Right renal cortex interstitium (tissue), 3 donors: Measurements from ENCODE around the gene NUDC. TPM values are rescaled to one million over a fixed set of nuclear protein-coding genes. Genes with fewer than 3 reads are reported as not detected.

Source experiments
- DNase-seq, 3 donors: peaks; one replicate each; pipeline ENCODE4 v3.0.0-alpha.2; 2013; ENCODE audit warnings: low read depth in 3 of 3, low spot score in 2 of 3
- polyA plus RNA-seq, 3 donors: library from polyadenylated mRNA; unstranded; fragments of 120-200 nt; gene quantifications; one replicate each; pipeline ENCODE4 v1.2.1, GENCODE V29; 2013; ENCODE audit not compliant: insufficient read length in 3 of 3

The NUDC gene
- polyA plus RNA-seq, 3 donors: 84.6 to 93.0 (median 92.7) TPM

DNA sequence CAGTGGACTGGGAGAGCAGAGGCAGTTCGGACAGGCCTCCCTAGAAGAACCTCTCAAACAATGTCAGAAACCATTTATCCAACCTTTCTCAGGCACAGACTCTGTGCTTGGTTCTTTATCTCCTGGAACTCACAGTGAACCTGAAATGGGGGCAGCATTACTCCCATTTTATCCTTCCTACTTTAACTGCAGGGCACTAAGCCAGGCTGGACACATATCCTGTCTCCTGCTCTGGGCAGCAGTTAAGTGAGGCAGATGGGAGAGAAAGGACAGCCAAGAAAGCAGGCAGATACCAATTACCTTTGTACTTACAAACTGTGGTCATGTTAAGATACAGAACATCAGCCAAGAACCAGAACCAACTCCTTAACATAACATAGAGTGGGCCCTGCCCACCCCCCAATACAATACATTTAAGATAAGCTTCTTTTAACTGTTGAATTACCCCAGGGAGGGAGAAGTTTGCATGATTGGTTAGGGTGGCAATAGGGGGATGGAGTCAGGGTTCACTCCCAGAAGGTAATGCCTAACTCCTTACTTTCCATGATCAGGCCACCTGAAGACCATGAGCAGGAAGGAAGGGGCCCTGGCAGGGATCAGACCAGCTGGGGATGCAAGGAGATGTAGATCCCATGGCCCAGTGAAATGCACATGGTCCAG lies 27.9 kb downstream of the NUDC start:
- DNase-seq: no peak

DNA sequence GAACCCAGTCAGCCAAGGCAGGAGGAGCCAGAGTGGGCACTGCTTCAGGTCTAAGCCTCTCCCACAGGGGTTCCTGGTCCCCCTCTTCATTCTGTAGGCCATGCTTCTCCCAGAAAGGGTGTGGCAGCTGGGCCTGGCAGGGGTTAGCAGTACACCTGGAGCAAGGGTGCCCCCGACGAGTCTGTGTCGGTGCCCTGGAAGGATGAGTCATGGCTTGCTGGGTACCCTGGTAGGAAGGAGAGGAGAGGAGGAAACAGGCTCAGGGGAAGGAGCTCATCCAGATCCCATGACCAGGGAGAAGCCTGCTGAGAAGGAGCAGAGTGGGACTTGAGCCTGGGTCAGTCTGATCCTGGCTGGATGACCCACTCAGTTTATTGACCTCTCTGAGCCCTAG lies 28.4 kb downstream of the NUDC start:
- no peak for DNase-seq

DNA sequence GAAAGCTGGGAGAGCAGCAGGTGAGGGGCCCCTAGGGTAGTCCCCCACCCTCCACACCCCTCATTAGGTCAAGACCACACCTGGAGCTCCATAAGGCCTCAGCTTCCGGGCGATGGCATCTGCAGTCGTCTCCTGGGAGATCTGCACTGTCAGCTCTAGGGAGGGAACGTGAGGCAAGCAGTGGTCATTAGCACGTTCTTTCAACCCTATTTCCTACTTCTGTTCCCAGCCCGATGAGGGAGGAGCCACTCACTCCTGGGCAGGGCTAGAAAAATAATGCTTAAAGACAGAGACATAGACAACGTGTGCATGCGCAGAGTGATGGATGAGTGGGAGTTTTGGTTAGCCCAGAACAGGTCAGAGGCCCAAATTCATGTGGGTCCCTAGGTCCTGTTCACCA lies 29.1 kb downstream of the NUDC start:
- DNase-seq: no peak

DNA sequence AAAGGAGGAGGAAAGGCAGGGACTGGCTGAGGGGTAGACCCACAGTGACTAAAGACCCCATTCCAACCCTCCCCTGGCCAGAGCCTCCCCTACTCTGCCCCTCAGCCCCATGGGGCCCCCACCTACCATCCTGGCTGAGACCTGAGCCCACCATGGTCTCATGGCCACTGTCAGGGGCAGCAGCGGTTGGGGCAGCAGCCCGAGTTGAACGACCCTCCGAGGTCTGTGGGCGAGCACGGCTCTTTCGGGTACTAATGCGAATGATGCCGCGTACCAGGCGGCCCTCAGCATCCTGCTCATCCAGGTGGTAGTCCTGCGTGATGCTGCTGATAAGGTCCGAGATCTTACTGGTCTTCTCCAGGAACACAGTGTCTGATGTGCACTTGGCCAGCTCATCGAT lies 29.7 kb downstream of the NUDC start:
- no peak for DNase-seq

DNA sequence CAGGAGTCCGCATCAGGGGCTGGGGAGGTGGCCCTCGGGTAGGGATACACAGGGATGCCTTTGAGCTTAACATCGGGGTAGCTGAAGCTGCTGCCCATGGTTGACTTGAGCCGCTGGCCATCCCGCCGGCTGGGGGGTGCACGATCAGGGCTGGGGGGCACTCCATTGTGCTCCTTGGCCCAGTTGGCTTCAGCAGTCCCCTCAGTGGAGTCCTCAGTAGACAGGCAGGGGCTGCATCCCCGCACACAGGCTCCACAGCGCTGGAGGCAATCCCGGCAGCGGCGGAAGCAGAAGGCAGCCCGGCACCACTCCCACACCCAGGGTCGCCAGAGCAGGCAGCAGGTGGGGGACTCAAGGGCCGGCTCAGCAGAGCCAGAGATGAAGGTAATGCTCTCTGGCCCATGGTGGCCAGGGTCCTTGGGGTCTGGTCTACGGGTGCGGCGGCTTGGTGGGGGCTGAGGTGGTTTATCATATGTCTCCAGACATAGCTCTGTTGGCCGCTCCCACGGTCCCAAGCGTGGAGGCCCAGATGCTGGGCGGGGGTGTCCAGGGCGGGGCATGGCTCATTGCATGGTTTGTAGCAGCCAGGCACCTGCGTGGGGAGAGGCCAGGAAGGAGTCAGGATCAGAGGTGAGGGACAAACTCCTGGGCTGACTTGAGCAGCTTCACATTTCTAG lies 30.4 kb downstream of the NUDC start:
- DNase-seq: no peak

DNA sequence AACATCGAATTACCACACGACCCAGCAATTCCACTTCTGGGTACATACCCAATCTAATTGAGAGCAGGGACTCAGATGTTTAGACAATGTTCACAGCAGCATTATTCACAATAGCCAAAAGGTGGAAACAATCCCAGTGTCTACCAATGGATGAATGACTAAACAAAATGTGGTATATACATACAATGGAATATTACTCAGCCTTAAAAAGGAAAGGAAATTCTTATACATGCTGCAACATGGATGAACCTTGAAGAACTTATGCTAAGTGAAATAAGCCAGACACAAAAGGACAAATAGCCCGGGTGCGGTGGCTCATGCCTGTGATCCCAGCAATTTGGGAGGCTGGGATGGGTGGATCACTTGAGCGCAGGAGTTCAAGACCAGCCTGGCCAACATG lies 31.8 kb downstream of the NUDC start:
- no peak for DNase-seq

DNA sequence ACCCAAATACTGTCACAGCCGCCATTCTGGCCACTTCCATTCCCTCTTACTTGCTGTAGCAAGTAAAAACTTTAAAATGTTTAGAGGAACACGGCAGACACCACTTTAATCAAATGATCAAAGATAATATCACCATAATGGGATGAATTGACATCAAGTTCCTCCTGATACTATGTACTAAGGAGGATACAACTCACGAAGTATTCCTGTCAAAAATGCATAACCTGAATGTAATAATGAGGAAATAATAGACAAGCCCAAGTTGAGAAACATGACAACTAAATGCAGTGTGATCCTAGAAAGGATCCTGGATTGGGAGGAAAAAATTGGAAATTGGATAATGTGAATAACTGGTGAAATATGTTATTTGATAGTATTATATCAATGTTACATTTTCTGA lies 34.8 kb downstream of the NUDC start:
- no peak for DNase-seq

DNA sequence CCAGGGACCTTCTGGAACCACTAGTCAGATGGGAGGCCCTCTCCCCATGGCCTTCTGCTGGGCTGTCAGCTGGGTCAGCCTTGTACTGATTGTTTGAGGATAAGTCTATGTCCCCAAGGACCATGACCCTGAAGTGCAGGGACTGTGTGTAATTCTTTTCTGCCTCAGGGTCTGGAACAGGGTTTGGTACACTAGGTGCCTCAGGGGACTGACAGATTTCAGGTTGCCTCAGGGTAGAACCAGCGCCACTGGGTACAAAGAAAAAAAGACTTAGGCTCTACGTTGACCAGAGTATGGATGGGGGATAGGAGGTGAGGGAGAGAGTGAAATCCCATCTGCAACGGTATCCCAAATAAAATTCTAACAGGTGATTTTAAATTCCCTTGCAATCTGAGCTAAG lies 35.8 kb downstream of the NUDC start:
- no peak for DNase-seq

DNA sequence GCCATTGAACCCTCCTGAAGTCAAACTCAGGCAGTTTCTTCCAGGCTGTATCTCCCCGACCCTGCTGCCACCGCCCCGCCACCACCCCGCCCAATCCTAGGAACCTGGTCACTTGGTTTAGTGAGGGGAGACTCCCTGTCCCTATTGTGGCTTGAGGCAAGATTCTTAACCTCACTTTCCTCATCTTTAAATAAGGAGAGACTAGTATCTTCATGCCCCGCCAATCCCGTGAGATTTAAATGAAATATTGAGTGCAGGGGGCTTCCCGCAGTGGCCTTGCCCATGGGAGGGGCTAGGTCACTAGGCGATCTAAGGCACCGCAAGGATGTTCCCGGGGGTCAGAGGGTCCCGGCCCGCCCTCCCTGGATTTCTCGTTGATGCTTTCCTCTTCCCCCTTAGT lies 37.7 kb downstream of the NUDC start:
- no peak for DNase-seq

DNA sequence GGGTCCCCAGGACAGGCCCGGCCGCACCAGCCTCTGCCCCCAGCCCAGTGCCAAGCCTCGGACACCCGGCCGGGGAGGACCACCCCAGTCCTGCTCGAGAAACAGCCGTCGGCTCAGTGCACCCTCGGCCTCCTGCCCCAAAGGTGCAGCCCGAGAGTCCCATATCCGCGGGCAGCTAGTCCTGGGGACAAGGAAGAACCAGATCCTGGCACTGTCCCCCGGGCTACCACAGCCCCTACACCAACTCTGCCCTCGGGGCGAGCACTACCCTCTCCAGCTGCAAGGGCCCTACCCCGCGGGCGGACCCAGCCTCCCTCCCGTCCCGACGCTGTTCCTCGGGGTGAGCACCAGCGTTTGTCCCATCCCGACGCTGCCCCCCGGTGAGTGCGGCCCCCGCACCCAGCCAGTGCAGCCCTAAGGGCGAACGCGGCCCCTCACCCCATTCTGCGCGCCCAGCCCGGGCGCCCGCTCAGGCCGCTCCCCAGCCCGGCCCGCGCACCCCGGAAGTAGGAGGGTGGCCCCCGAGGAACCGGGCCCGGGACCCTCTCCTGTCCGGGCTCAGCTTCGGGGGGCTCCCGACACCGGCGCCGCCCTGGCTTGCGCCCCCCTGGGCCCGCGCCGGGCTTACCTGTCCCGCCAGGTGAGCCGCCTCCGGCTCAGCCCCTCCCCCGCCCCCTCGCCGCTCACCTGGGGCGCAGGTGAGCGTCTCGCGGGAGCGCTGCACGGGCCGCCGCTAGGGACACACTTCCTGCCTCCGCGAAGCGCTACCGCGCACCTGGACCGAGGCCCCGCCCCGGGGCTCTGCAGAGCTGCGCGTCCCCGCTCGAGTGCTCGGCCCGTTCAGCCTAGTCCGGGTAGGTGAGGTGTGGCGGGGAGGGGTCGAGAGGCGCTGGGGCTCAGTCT lies 38.4 kb downstream of the NUDC start, which contains the start of gene KDF1:
Gene KDF1 (minus strand): TSS at position 747 of the 903 bp plus-strand sequence. CDS start 8,088 bp downstream, outside the sequence.
- peak; percentile 23 to 61 (median 52) for DNase-seq

DNA sequence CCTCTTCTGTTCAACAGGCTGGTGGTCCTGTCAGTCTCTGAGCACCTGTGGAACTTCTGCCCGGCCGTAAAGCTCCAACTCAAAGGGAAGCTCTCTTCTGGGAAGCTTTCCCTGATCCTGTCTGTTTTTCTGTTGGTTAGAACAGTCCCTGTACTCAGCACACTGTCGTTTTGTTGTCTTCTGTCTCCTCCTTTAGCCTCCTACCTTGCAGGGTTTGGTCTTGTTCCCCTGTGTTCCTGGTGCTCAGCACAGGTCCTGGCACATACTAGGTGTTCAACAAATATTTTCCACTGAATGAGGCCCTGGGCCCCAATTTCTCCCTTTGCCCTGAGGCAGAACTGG lies 39.1 kb downstream of the NUDC start:
- no peak for DNase-seq

DNA sequence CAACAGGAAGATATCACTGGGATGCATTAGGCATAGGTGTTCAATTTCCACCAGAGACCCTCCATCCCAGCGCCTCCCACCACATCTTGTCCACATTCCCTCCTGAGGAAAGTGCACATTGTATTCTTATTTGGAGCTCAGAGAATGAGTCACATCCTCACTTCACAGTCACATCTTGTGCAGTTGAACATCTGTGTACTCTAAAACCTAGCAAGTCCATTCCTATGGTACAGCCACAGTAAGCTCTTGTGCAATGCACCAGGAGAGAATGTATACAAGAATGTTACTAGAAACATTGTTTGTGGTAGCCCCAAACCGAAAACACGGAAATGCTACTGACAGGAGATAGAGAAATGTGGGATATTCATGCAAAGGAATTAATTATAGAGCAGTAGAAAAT lies 40.3 kb downstream of the NUDC start:
- no peak for DNase-seq

DNA sequence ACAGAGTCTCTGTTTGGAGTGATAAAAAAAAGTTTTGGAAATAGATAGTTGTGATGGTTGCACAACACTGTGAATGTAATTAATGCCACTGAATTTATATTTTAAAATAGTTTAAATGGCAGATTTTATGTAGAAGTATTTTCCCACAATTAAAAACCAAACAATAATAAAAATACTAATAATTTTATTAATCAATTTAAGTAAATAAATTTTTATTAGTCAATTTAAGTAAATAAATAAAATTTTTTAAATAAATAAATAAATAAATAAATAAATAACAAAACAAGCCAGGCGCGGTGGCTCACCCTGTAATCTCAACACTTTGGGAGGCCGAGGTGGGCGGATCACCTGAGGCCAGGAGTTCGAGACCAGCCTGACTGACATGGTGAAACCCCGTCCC lies 43.7 kb downstream of the NUDC start:
- DNase-seq: no peak

DNA sequence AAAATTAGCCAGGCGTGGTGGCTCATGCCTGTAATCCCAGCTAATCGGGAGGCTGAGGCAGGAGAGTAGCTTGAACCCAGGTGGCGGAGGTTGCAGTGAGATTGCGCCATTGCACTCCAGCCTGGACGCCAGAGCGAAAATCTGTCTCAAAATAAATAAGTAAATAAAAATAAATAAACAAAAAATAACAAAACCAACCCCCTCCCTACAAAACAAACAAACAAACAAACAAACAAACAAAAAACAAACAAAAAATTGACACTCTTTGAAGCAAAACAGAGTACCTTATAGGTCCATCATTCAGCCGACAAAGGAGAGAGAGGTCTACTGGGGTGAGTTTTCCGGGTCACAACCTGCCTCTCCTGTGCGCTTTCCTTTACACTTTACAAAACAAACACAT lies 44.1 kb downstream of the NUDC start:
- DNase-seq: no peak

DNA sequence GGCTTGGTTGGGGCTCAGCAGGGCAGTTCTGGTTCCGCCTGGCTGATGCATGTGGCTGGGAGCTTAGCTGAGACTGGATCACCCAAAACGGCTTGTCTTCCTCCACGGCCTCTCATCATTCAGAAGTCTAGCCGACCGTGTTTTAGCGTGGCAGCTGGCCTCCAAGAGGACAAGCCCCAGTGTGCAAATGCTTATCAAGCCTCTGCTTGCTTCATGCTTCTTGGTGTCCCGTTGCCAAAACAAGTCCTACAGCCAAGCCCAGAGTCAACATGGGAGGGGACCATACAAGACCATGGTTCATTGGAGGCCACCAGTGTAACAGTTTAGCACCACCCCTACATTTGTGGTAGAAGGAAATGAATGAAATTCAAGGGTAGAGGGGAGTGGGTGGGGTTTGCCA lies 49.3 kb downstream of the NUDC start:
- no peak for DNase-seq

DNA sequence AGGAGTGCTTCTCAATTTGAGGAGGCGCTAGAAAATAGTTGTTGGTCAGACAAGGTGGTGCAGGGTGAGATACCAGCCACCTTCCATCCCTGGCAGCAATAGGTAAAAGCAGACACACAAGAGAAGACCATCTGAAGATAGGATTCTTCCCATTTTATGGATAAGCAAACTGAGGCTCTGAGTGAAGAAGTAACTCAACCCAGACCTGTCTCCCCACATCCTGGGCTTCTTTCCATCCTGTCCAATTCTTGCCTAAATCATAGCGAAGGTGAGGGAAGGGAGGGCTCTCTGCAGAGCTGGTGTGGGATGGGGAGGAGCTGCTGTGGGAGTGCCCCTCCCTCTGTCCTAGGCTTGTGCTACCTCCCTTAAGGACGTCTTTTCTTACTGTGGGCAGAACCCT lies 50.0 kb downstream of the NUDC start:
- DNase-seq: no peak

DNA sequence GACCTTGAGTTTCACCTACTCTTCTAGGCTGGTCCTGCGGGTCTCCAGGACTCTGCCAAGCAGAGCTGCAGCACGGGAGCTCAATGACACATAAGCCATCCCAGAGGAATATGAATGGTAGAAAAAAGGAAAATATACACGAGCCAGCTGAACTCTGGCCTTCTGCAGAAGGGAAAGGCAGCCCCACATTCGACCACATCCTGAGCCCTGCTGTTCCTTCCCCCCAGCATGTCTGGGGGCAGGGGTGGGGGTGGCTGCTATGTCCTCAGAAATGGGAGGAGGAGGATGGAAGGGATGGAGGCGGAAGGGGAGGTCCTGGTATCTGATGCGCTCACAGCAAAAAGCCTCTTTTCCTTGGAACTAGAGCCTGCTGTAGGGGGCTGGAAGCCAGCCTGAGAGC lies 50.8 kb downstream of the NUDC start:
- no peak for DNase-seq

DNA sequence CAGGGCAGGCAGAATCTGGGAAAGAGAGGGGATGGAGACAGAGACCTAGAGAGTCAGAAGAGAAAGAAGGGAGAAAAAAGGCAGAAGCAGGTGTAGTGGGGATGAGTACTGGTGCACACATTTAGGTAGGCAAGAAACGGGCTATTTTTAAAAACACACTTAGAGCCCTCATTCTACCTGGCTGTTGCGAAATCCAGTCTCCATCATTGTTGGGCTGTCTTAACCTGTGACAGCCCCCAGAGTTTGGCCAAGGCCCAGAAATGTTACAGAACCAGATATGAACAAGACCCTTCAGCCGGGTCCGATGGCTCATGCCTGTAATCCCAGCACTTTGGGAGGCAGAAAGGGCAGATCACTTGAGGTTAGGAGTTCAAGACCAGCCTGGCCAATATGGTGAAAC lies 51.3 kb downstream of the NUDC start:
- no peak for DNase-seq

DNA sequence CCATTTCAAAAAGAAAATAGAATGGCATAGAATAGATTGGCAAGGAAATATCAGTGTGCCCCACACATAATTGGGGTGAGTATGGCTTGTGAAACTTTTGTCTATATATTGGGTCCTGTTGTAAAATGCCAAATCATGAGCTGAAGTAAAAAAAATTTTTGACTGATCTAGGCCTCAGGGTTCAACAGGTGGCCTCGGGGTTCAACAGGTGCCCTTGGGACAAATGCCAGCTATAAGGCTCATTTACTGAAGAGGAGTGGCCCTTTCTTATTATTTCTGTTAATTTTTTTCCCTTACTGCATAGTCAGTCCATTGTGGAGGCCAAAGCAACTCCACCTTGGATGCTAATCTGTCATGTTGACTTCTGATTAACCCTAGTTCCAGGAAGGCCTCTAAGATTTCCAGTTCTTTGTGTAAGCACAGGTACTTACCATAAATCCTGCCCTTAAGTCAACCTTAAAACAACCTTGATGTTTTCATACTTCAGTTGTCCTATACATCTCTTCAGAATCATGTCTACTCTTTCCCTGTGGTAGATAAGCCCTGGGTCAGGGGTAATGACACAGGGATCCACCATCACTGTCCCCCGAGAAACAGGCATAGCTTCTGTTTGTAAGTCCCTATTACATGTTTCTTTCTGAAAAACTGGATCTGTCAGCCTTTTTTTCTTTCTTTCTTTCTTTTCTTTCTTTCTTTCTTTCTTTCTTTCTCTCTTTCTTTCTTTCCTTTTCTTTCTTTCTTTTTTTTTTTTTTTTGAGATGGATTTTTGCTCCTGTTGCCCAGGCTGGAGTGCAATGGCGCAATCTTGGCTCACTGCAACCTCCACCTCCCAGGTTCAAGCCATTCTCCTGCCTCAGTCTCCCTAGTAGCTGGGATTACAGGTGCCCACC lies 55.3 kb downstream of the NUDC start:
- no peak for DNase-seq

DNA sequence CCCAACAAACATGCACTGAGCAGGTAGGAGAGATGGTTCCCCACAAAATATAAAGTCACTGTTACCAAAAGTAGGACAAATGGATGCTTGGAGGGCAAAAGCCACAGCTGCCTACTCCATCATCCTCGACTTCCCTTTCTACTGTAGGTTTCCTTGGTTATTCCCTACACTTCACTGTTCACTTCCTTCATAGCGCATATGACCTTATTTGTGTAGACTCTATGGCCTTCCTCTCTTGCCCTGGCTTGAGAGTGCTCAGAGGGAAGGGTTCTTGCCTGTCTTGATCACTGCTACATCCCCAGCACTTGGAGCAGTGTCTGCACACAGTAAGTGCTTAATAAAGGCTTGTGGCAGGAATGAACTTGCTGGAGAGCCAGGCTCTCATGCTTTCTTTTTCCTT lies 57.4 kb downstream of the NUDC start:
- no peak for DNase-seq
